Urinary bladder (tissue), 4 donors: ENCODE data around the gene SOX9. TPM values are rescaled to one million over a fixed set of nuclear protein-coding genes. Genes with fewer than 3 reads are reported as not detected.
A peak's percentile ranks its signal among the peaks of the same experiment; 100 is the strongest.

Source experiments
- DNase-seq: peaks from one replicate; pipeline ENCODE4 v3.0.0-alpha.2; 2015; ENCODE audit errors: extremely low spot score
- H3K27ac ChIP-seq: one replicate; pipeline ENCODE4 v1.5.1; 2013; ENCODE audit warnings: low read depth, mild to moderate bottlenecking, moderate library complexity
- H3K36me3 ChIP-seq: one replicate; pipeline ENCODE4 v1.6.1; 2013; ENCODE audit warnings: mild to moderate bottlenecking, moderate library complexity; ENCODE audit not compliant: insufficient read depth
- H3K4me1 ChIP-seq: one replicate; pipeline ENCODE4 v1.6.1; 2013; ENCODE audit warnings: mild to moderate bottlenecking, moderate library complexity; ENCODE audit not compliant: insufficient read depth
- H3K4me3 ChIP-seq: one replicate; pipeline ENCODE4 v1.5.1; 2013; ENCODE audit warnings: low read depth, low read length
- WGBS: extraction: QIAGEN DNeasy Blood & Tissue Kit; methylation state at CpG from one replicate; pipeline ENCODE4 v1.1.7; 2013; 5-methylcytosine and 5-hydroxymethylcytosine counted together
- polyA plus RNA-seq: library from polyadenylated mRNA; stranded (reverse); fragments of 200-250 nt; gene quantifications from one replicate; pipeline ENCODE4 v1.2.3, GENCODE V29; 2013
- total RNA-seq: library from RNA; depleted of rRNA; stranded (reverse); fragments of >200 nt; gene quantifications from one replicate; pipeline ENCODE4 v1.2.3, GENCODE V29; 2014
- donor health status: healthy with polysubstance abuse.
- donor health status: healthy.

The SOX9 gene
- total and polyA plus RNA-seq, 2 donors: 1.8 to 3.2 TPM

DNA sequence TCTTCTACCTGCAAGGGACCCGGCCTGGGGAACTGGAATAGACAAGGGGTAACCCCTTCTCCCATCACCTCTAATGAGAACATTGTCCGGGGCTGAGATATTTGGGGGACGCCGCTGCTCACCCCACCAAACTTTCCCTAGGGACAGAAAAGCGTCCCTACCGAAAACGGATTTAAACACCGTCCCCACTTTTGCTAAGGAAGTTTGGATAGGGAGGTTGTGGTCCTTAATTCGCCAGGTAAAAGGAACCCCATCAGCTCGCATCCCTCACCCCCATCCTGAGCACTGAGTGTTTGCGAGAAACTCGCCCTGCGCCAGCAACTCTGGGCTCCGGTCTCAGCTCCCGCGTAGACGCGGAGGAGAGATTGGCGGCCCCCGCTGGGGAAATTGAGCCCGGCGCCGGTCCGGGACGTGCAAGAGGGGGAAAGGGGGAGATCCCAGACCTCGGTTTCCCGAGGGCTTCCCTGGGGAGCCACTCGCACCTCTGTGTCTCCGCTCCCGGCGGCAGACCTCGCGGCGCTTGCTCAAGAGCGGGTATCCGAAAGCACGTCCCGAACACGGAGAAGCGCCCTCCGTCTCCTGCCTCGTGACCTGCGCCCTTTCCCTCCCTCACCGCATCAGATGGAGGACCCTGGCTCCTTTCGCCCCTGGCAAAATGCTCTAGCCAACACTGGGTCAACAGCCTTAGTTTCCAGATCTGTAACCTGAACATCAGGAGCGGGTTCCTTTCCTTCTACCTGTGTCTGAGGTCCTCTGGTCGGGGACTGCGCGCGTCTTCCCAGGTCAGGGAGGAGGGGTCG, 3.1 kb upstream of the SOX9 start:
- Histone ChIP-seq H3K27ac (no peak overlapping the region), H3K4me3 (peak overlapping the region; percentile 16), H3K4me1 (no peaks in the 10 kb centered on the region), H3K36me3 (no peaks in the 10 kb centered on the region)
- DNase-seq: no peak
- WGBS: 3% methylated on average over 51 of the region's 51 CpGs

DNA sequence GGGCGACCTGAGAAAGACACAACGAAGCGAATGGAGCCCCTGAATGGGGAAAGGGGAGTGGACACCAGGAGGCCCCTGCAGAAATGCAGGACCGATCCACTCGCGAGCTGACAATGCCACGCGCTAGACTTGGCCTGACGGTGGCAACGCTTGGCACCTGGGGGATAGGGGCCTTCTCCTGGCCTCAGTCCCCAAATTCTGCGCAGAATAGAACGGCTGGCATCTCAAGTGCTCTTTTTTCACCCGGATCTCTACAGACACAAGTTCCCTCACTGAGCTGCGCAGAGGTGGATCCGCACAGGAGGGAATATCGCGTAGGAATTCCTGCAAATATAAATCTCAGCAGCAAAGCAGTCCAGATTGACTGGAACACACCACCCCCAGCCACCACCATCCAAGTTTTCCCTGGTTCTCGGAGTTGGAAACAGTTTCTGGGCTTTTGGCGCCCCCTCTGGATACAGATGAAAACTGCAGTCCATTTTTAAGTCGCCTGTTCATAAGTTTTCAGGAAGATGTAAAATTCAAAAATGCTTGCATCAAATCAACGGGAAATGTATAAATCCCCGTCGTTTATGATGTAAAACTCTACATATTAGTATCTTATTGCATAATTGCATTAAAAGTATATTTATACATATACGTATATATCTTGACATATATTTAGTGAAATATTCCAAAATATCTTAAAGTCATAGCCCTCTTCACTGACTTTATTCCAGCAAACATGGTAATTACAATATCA, 2.3 kb upstream of the SOX9 start:
- H3K27ac ChIP-seq: no peak overlapping the region
- WGBS: 2% methylated on average over 24 of the region's 24 CpGs
- no peaks in the 10 kb centered on the region for H3K4me1 ChIP-seq
- peak; percentile 78 for DNase-seq
- no peak overlapping the region for H3K4me3 ChIP-seq
- no peaks in the 10 kb centered on the region for H3K36me3 ChIP-seq

DNA sequence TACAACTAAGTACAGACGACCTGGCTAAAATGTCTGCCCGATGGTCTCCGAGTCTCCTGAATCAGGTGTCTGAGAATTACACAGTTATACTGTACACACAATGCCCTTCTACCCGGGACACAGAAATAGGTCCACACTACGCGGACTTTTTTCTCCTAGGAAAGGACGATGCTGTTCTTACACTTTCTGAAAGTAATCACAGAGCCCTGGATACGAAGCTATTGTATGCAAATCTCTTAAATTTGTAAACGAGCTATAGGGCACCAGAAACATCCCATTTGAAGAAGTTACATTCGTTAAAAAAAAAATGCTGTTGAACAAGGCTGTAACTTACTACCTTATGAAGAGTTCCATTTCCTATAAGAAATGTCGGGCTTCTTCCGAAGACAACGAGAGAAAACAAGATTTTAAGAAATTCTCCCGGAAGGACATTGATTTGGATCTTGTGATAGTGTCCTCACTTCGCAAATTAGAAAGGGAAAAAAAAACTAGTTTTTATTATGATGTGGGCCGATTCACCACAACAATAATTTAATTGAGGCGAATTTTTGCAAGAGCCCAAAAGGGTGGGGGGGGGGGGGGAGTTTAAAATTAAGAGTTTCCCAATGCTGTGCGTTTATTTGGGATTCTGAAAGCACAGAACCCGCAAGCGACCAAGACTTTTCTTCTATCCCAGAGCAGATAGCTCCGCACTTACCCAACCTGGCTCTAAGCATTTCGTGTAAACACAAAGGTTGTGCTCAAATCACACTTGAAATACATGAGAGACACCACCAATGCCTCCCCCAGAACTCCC, 1.5 kb upstream of the SOX9 start:
- no peaks in the 10 kb centered on the region for H3K36me3 ChIP-seq
- no peak for DNase-seq
- H3K27ac ChIP-seq: no peak overlapping the region
- 13% methylated on average over 22 of the region's 22 CpGs for WGBS
- no peaks in the 10 kb centered on the region for H3K4me1 ChIP-seq
- H3K4me3 ChIP-seq: no peak overlapping the region

- Histone ChIP-seq H3K36me3 (no peaks in the 10 kb centered on the region), H3K27ac (no peak overlapping the region), H3K4me3 (peak overlapping the region; percentile 19), H3K4me1 (no peaks in the 10 kb centered on the region)
- WGBS: 5% methylated on average over 54 of the region's 54 CpGs
- DNase-seq: no peak
These were observed 763 bp upstream of the SOX9 start for GRCh38 chr17:72119873-72120641.

GRCh38 chr17:72121164-72122009, 567 bp downstream of the SOX9 start:
- Histone ChIP-seq H3K27ac (no peak overlapping the region), H3K36me3 (no peaks in the 10 kb centered on the region), H3K4me3 (peak overlapping the region; percentile 19), H3K4me1 (no peaks in the 10 kb centered on the region)
- WGBS: under 1% methylated on average over 88 of the region's 88 CpGs
- DNase-seq: no peak

DNA sequence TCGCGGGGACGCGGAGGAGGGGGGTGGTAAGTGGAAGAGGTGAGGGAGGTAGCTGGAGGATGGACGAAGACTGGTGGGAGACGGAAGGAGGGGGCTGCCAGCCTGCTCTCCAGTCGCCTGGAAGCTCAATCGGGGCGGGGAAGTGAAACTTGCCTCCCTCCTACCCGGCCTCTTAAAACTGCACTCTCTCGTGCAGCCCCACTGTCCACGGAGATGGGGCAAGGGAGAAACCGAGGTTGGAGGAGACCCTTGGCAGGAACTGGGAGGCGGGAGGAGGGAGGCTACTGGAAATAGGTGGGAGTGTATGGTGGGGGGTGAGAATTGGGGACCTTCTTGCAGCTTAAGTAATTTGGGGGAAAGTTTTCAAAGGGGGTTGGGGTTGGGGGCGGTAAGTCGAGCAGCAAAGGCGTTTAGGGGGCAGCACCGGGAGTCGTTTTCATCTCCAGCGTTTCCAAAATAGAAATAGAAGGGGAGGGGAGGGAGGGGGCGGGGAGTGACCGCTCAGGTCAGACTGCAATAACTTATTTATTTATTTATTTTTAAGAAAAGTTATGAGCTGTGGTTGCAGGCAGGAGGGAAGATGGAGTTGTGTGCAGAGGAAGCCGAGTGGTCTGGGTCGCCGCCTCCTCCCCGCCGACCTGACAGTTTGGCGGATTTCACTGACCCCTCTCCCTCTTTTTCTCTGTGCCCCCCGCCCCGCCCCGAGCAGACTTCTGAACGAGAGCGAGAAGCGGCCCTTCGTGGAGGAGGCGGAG, 1.4 kb downstream of the SOX9 start:
- Histone ChIP-seq H3K4me3 (peak overlapping the region; percentile 19), H3K4me1 (no peaks in the 10 kb centered on the region), H3K36me3 (no peaks in the 10 kb centered on the region), H3K27ac (no peak overlapping the region)
- no peak for DNase-seq
- WGBS: 2% methylated on average over 36 of the region's 36 CpGs

DNA sequence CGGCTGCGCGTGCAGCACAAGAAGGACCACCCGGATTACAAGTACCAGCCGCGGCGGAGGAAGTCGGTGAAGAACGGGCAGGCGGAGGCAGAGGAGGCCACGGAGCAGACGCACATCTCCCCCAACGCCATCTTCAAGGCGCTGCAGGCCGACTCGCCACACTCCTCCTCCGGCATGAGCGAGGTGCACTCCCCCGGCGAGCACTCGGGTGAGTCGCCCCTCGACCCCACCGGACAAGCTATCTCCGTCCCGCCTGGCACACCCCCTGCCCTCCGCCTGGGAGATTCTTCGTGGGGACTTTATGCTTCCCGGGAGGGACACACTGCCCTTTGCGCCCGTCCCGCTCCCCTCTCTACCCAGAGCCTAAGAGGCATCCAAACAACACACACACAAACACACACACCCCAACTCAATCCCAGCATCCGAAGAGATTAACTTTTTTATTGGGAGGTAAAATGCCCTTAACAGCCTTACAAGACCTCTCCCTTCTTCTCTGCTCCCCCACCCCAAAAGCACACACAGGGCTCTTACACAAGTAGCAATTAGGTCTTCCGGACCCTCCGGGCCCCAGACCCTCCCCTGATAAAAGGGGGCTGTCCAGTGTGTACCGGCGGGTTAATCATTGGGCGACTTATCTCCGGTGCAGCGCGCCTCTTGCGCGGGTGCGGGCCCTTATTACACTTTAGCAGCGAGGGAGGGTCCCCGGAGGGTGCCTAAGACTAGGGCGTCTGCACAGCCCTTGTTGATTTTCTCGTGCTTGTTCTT, 2.1 kb downstream of the SOX9 start:
- no peaks in the 10 kb centered on the region for H3K4me1 ChIP-seq
- 12% methylated on average over 48 of the region's 48 CpGs for WGBS
- H3K36me3 ChIP-seq: no peaks in the 10 kb centered on the region
- no peak for DNase-seq
- H3K4me3 ChIP-seq: peak overlapping the region; percentile 19
- no peak overlapping the region for H3K27ac ChIP-seq

- 41% methylated on average over 75 of the region's 75 CpGs for WGBS
- Histone ChIP-seq H3K4me3 (no peak overlapping the region), H3K4me1 (no peaks in the 10 kb centered on the region), H3K27ac (no peak overlapping the region), H3K36me3 (no peaks in the 10 kb centered on the region)
- DNase-seq: no peak
These were observed 3.0 kb downstream of the SOX9 start for GRCh38 chr17:72123530-72124437.

DNA sequence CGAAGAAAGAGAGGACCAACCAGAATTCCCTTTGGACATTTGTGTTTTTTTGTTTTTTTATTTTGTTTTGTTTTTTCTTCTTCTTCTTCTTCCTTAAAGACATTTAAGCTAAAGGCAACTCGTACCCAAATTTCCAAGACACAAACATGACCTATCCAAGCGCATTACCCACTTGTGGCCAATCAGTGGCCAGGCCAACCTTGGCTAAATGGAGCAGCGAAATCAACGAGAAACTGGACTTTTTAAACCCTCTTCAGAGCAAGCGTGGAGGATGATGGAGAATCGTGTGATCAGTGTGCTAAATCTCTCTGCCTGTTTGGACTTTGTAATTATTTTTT, 3.6 kb downstream of the SOX9 start:
- 93% methylated on average over 7 of the region's 7 CpGs for WGBS
- no peaks in the 10 kb centered on the region for H3K4me1 ChIP-seq
- H3K27ac ChIP-seq: no peak overlapping the region
- H3K36me3 ChIP-seq: no peaks in the 10 kb centered on the region
- H3K4me3 ChIP-seq: no peak overlapping the region
- no peak for DNase-seq

DNA sequence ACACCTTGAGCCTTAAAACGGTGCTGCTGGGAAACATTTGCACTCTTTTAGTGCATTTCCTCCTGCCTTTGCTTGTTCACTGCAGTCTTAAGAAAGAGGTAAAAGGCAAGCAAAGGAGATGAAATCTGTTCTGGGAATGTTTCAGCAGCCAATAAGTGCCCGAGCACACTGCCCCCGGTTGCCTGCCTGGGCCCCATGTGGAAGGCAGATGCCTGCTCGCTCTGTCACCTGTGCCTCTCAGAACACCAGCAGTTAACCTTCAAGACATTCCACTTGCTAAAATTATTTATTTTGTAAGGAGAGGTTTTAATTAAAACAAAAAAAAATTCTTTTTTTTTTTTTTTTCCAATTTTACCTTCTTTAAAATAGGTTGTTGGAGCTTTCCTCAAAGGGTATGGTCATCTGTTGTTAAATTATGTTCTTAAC, 4.4 kb downstream of the SOX9 start:
- no peak overlapping the region for H3K27ac ChIP-seq
- WGBS: 75% methylated on average over 4 of the region's 4 CpGs
- no peak overlapping the region for H3K4me3 ChIP-seq
- H3K4me1 ChIP-seq: no peaks in the 10 kb centered on the region
- DNase-seq: no peak
- no peaks in the 10 kb centered on the region for H3K36me3 ChIP-seq

DNA sequence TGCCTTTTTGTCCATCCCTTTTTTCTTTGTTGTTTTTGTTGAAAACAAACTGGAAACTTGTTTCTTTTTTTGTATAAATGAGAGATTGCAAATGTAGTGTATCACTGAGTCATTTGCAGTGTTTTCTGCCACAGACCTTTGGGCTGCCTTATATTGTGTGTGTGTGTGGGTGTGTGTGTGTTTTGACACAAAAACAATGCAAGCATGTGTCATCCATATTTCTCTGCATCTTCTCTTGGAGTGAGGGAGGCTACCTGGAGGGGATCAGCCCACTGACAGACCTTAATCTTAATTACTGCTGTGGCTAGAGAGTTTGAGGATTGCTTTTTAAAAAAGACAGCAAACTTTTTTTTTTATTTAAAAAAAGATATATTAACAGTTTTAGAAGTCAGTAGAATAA, 4.9 kb downstream of the SOX9 start:
- no peaks in the 10 kb centered on the region for H3K36me3 ChIP-seq
- H3K27ac ChIP-seq: no peak overlapping the region
- DNase-seq: no peak
- no peak overlapping the region for H3K4me3 ChIP-seq
- no peaks in the 10 kb centered on the region for H3K4me1 ChIP-seq
